LoVo (cell line): ENCODE measurements around the gene RTL9.

Experiments used
- DNase-seq: peaks from one replicate; pipeline ENCODE4 v3.0.0-alpha.2; 2016; ENCODE audit warnings: low spot score

RTL9 gene

GRCh38 chrX:110341189-110342035 is 17.2 kb upstream of the RTL9 start:
- no peak for DNase-seq

- DNase-seq: no peak
Measured at GRCh38 chrX:110346681-110347080, 12.0 kb upstream of the RTL9 start.

GRCh38 chrX:110359273-110359672 is 625 bp downstream of the RTL9 start:
- DNase-seq: no peak

GRCh38 chrX:110363244-110363643 is 4.6 kb downstream of the RTL9 start:
- no peak for DNase-seq

- no peak for DNase-seq
Measured at GRCh38 chrX:110373310-110373709, 14.7 kb downstream of the RTL9 start.

- no peak for DNase-seq
Measured at GRCh38 chrX:110374559-110374958, 15.9 kb downstream of the RTL9 start.

GRCh38 chrX:110381216-110381615 is 22.6 kb downstream of the RTL9 start:
- DNase-seq: no peak

GRCh38 chrX:110383414-110383813 is 24.8 kb downstream of the RTL9 start:
- no peak for DNase-seq

- DNase-seq: no peak
Measured at GRCh38 chrX:110384490-110384889, 25.8 kb downstream of the RTL9 start.

GRCh38 chrX:110389570-110389969 is 30.9 kb downstream of the RTL9 start:
- no peak for DNase-seq

- no peak for DNase-seq
Measured at GRCh38 chrX:110391086-110391485, 32.4 kb downstream of the RTL9 start.

GRCh38 chrX:110394651-110395050 is 36.0 kb downstream of the RTL9 start:
- DNase-seq: no peak

GRCh38 chrX:110395877-110396276 is 37.2 kb downstream of the RTL9 start:
- no peak for DNase-seq

- DNase-seq: no peak
Measured at GRCh38 chrX:110396735-110397134, 38.1 kb downstream of the RTL9 start.

GRCh38 chrX:110397339-110397738 is 38.7 kb downstream of the RTL9 start:
- no peak for DNase-seq

- DNase-seq: no peak
Measured at GRCh38 chrX:110397904-110398303, 39.3 kb downstream of the RTL9 start.

- DNase-seq: no peak
Measured at GRCh38 chrX:110399497-110399896, 40.8 kb downstream of the RTL9 start.

- DNase-seq: no peak
Measured at GRCh38 chrX:110399966-110400365, 41.3 kb downstream of the RTL9 start.

- DNase-seq: no peak
Measured at GRCh38 chrX:110401135-110401534, 42.5 kb downstream of the RTL9 start.

GRCh38 chrX:110402091-110402849 is 43.6 kb downstream of the RTL9 start:
- DNase-seq: peak; percentile 5

- DNase-seq: no peak
Measured at GRCh38 chrX:110402850-110403221, 44.2 kb downstream of the RTL9 start.

- no peak for DNase-seq
Measured at GRCh38 chrX:110403441-110404238, 45.0 kb downstream of the RTL9 start.

GRCh38 chrX:110404376-110404775 is 45.7 kb downstream of the RTL9 start:
- no peak for DNase-seq
